GM12878 (cell line): Measurements from ENCODE around the gene ZNF169. TPM values are rescaled to one million over a fixed set of nuclear protein-coding genes. Genes with fewer than 3 reads are reported as not detected.

Experiments
- ATAC-seq: fragments of 200-7000 bp; cut with Tn5 transposase; 3 replicates; pipeline ENCODE4 v1.9.1; 2020; ENCODE audit warnings: mild to moderate bottlenecking, moderate library complexity
- BruUV-seq: library from RNA; stranded (reverse); fragments of 400-500 nt; replicated peaks from 2 replicates; lab custom pipeline; 2021; lab: Mats Ljungman, UMichigan
- CTCF ChIA-PET: fragments of 300-600 bp; sonication (Branson Sonifier 250); formaldehyde crosslinking; extraction: SDS; loops from one replicate; lab custom pipeline; 2021; ENCODE audit warnings: inconsistent platforms; lab: Yijun Ruan, JAX
- POLR2A ChIA-PET: fragments of 350-600 bp; formaldehyde crosslinking; extraction: SDS; loops from one replicate; lab custom pipeline; 2021; ENCODE audit warnings: inconsistent platforms; lab: Charles Lee
- RAD21 ChIA-PET: fragments of 300-600 bp; sonication (Branson Sonifier 250); formaldehyde crosslinking; loops from one replicate; lab custom pipeline; 2023; ENCODE audit warnings: antibody characterized with exemption; ENCODE audit not compliant: unreplicated experiment; lab: Charles Lee
- SMC1A ChIA-PET: fragments of 300-600 bp; sonication (Branson Sonifier 250); formaldehyde crosslinking; loops from one replicate; lab custom pipeline; 2023; ENCODE audit not compliant: unreplicated experiment, uncharacterized antibody; lab: Charles Lee
- DNase-seq: peaks from one replicate; pipeline ENCODE4 v3.0.0-alpha.2; 2011; ENCODE audit warnings: low read depth, low spot score
- FAIRE-seq: peaks from 3 replicates; lab custom pipeline; 2011; peaks lifted over from hg19 to GRCh38; lab: Jason Lieb, UNC
- H2AFZ ChIP-seq: 2 replicates; pipeline ENCODE4 v1.6.0; 2011; ENCODE audit warnings: low read depth, low read length, control low read depth; ENCODE audit not compliant: control insufficient read depth
- H3K27ac ChIP-seq: 2 replicates; pipeline ENCODE4 v1.5.1; 2011; ENCODE audit warnings: control low read depth; ENCODE audit not compliant: control insufficient read depth, insufficient read depth
- H3K27me3 ChIP-seq, 2 experiments: replicated peaks in 1 of 2; 2 replicates each; pipeline versions ENCODE4 v1.6.0 to v1.6.1; 2011; ENCODE audit warnings: low read length in 1 of 2; ENCODE audit not compliant: control insufficient read depth in 2 of 2, insufficient read depth in 2 of 2
- H3K36me3 ChIP-seq, 2 experiments: 2 replicates each; pipeline ENCODE4 v1.5.1; 2011; ENCODE audit warnings: low read length in 1 of 2; ENCODE audit not compliant: control insufficient read depth in 2 of 2, insufficient read depth in 2 of 2
- H3K4me1 ChIP-seq: 2 replicates; pipeline ENCODE4 v1.6.1; 2011; ENCODE audit warnings: mild to moderate bottlenecking, low read length, moderate library complexity, mixed read lengths; ENCODE audit not compliant: control insufficient read depth, insufficient read depth
- H3K4me2 ChIP-seq: 2 replicates; pipeline ENCODE4 v1.6.0; 2011; ENCODE audit warnings: control low read depth; ENCODE audit not compliant: control insufficient read depth, insufficient read depth
- H3K4me3 ChIP-seq: fragments of 200-600 bp; sonication (generic); 2 replicates; pipeline ENCODE4 v1.5.1; 2016
- H3K79me2 ChIP-seq: 2 replicates; pipeline ENCODE4 v1.6.0; 2011; ENCODE audit warnings: low read length; ENCODE audit not compliant: control insufficient read depth, insufficient read depth
- H3K9ac ChIP-seq: 2 replicates; pipeline ENCODE4 v1.8.0; 2011; ENCODE audit warnings: low read length, control low read depth, mixed read lengths; ENCODE audit not compliant: control insufficient read depth, insufficient read depth
- H3K9me3 ChIP-seq: replicated peaks from 3 replicates; pipeline ENCODE4 v1.5.1; 2011; ENCODE audit warnings: mild to moderate bottlenecking, low read length; ENCODE audit not compliant: control insufficient read depth, insufficient read depth
- H4K20me1 ChIP-seq: 2 replicates; pipeline ENCODE4 v1.6.0; 2011; ENCODE audit not compliant: control insufficient read depth, insufficient read depth
- ASH2L ChIP-seq: fragments of 300-600, 200-600 bp; sonication (generic); IDR thresholded peaks from 2 replicates; pipeline ENCODE4 v1.6.1; 2017; ENCODE audit warnings: low read depth, mild to moderate bottlenecking, borderline replicate concordance
- BHLHE40 ChIP-seq, 2 experiments: fragments of 450-650 bp in 1 of 2; IDR thresholded peaks; 2 replicates each; pipeline ENCODE4 v1.6.1; 2011 to 2017; ENCODE audit warnings: low read depth in 2 of 2, borderline replicate concordance in 1 of 2, improper control_type of control experiment in 1 of 2, low read length in 1 of 2, mild to moderate bottlenecking in 1 of 2
- BMI1 ChIP-seq: fragments of 450-650 bp; IDR thresholded peaks from 2 replicates; pipeline ENCODE4 v1.6.1; 2016; ENCODE audit warnings: mild to moderate bottlenecking, moderate library complexity, borderline replicate concordance
- CREB1 ChIP-seq: IDR thresholded peaks from 2 replicates; pipeline ENCODE4 v1.6.1; 2012; ENCODE audit warnings: low read depth, mild to moderate bottlenecking, inconsistent platforms
- DPF2 ChIP-seq: fragments of 450-650 bp; IDR thresholded peaks from 2 replicates; pipeline ENCODE4 v1.6.1; 2017; ENCODE audit warnings: mild to moderate bottlenecking
- HDAC2 ChIP-seq: fragments of 200-600 bp; sonication (generic); IDR thresholded peaks from 2 replicates; pipeline ENCODE4 v1.6.1; 2017
- IRF3 ChIP-seq: fragments of 450-650 bp; IDR thresholded peaks from 2 replicates; pipeline ENCODE4 v1.6.1; 2014; ENCODE audit warnings: mild to moderate bottlenecking
- NR2C2 ChIP-seq: IDR thresholded peaks from 2 replicates; pipeline ENCODE4 v1.6.1; 2011; ENCODE audit warnings: borderline replicate concordance, low read depth; ENCODE audit not compliant: control insufficient read depth, insufficient read length
- USF1 ChIP-seq: IDR thresholded peaks from 2 replicates; pipeline ENCODE4 v1.6.1; 2011; ENCODE audit warnings: borderline replicate concordance, low read depth, mild to moderate bottlenecking, moderate library complexity, mixed read lengths, low read length; ENCODE audit not compliant: insufficient read depth; ENCODE audit errors: extremely low read length
- USF2 ChIP-seq: IDR thresholded peaks from 2 replicates; pipeline ENCODE4 v1.6.1; 2011; ENCODE audit warnings: low read depth, low read length, improper control_type of control experiment, borderline replicate concordance
- ZBTB33 ChIP-seq: fragments of 450-650 bp; IDR thresholded peaks from 2 replicates; pipeline ENCODE4 v1.6.1; 2017; ENCODE audit warnings: mild to moderate bottlenecking
- ZBTB4 ChIP-seq: fragments of 450-650 bp; formaldehyde crosslinking; IDR thresholded peaks from 2 replicates; pipeline ENCODE4 v1.4.0; 2022; ENCODE audit warnings: mild to moderate bottlenecking, moderate library complexity
- ZNF274 ChIP-seq: IDR thresholded peaks from one replicate; pipeline ENCODE4 v1.8.0; 2011; ENCODE audit not compliant: insufficient read length, insufficient read depth
- WGBS: methylation state at CpG from one replicate; pipeline ENCODE4 v1.1.6; 2016; ENCODE audit warnings: low lambda C conversion rate; ENCODE audit not compliant: insufficient replicate concordance, insufficient coverage; ENCODE audit errors: missing lambda C conversion rate; 5-methylcytosine and 5-hydroxymethylcytosine counted together
- in situ Hi-C: fragments of 300-500 bp; cut with MboI; formaldehyde crosslinking; loops from 9 replicates; pipeline ENCODE4 v1.14.3; 2018; ENCODE audit warnings: mixed read lengths
- intact Hi-C: fragments of 100-400 bp; cut with micrococcal nuclease; formaldehyde crosslinking; loops from one replicate; pipeline ENCODE4 v1.14.2; 2022; ENCODE audit not compliant: unreplicated experiment
- polyA plus RNA-seq, 11 experiments: library from polyadenylated mRNA; depleted of rRNA in 4 of 11; unstranded in 6 of 11; stranded (reverse) in 5 of 11; fragments of >200 nt; fragmentation: Nextera tagmentation in 4 of 11; fragmentation: Illumina TruSeq in 1 of 11; extraction: Ambion mirVana in 4 of 11; extraction: Trizol in 1 of 11; gene quantifications; 1 replicate in 1 of 11; 2 replicates in 10 of 11; pipeline versions ENCODE4 v1.2.1 to v1.2.3, GENCODE V29; 2011 to 2016; ENCODE audit warnings: inconsistent platforms in 2 of 11, missing spikeins in 2 of 11, low read depth in 1 of 11
- total RNA-seq, 4 experiments: library from RNA; depleted of rRNA in 3 of 4; stranded (reverse); fragments of >200 nt in 3 of 4; fragmentation: Illumina TruSeq in 1 of 4; extraction: Trizol in 1 of 4; gene quantifications; 2 replicates each; pipeline versions ENCODE4 v1.2.1 to v1.2.3, GENCODE V29; 2013 to 2021

ZNF169 gene
- total and polyA plus RNA-seq, 10 of the 15 experiments (the other 5 are each of a cell fraction or from before 2014, with no cell fraction given), result 2.2 to 15.7 (median 5.8) TPM

GRCh38 chr9:94302426-94302825 lies 43.3 kb downstream of the ZNF169 start:
- CTCF ChIA-PET, result no interaction called here
- no peaks in the 10 kb centered on the region for H3K27me3 ChIP-seq
- FAIRE-seq (no peak), ATAC-seq (no peak), DNase-seq (no peak)
- BruUV-seq, result no TSS peak
- no peaks in the 10 kb centered on the region for H4K20me1 ChIP-seq
- POLR2A ChIA-PET, result no interaction called here
- H3K4me3 ChIP-seq, result no peak overlapping the region
- no peaks in the 10 kb centered on the region for H3K9me3 ChIP-seq
- no peaks in the 10 kb centered on the region for H3K4me1 ChIP-seq
- no peak overlapping the region for H2AFZ ChIP-seq
- H3K36me3 ChIP-seq, result peaks cover 0 to 4% of the 10 kb centered on the region in 2 experiments; a peak in 2 of 4 replicates
- no peak overlapping the region for H3K4me2 ChIP-seq
- 97% methylated on average over 4 of the region's 4 CpGs for WGBS
- no peak for TF ChIP-seq DPF2
- no peak for TF ChIP-seq USF2
- TF ChIP-seq BHLHE40 (IDR thresholded peaks at IDR 0.05; ENCODE audit: borderline replicate concordance in 1 of 2, low read depth in 2 of 2, low read length in 1 of 2), result no peak
- no peak for TF ChIP-seq ZBTB33
- no peak for TF ChIP-seq USF1
- no peak for TF ChIP-seq IRF3
- TF ChIP-seq HDAC2, result no peak
- TF ChIP-seq BMI1, result no peak
- TF ChIP-seq CREB1, result no peak
- TF ChIP-seq ZNF274, result no peak
- TF ChIP-seq NR2C2, result no peak
- TF ChIP-seq ZBTB4 (CRISPR knock-in tag), result no peak
- TF ChIP-seq ASH2L, result no peak
- in situ Hi-C loops, result no loop called here
- intact Hi-C loops, result no loop called here
- H3K79me2 ChIP-seq, result no peaks in the 10 kb centered on the region
- SMC1A ChIA-PET, result no interaction called here
- RAD21 ChIA-PET, result no interaction called here
- H3K9ac ChIP-seq, result no peak overlapping the region
- no peak overlapping the region for H3K27ac ChIP-seq
